GM12891 (cell line): Measurements from ENCODE around the gene PILRA.

Experiments
- PAX5 ChIP-seq: IDR thresholded peaks from 2 replicates; pipeline ENCODE4 v1.6.1; 2011; ENCODE audit warnings: low read length, moderate library complexity, mild to moderate bottlenecking; ENCODE audit not compliant: insufficient read depth, severe bottlenecking
- POLR2A ChIP-seq: IDR thresholded peaks from 2 replicates; pipeline ENCODE4 v1.6.1; 2011; ENCODE audit warnings: low read depth, low read length, control low read depth
- POLR2AphosphoS5 ChIP-seq: IDR thresholded peaks from 2 replicates; pipeline ENCODE4 v1.6.1; 2011; ENCODE audit warnings: low read depth, low read length, control low read depth
- POU2F2 ChIP-seq: IDR thresholded peaks from 2 replicates; pipeline ENCODE4 v1.6.1; 2011; ENCODE audit warnings: low read depth, mild to moderate bottlenecking, control low read depth, low read length, moderate library complexity
- SPI1 ChIP-seq: IDR thresholded peaks from 2 replicates; pipeline ENCODE4 v1.6.1; 2011; ENCODE audit warnings: low read depth, low read length, control low read depth
- TAF1 ChIP-seq: IDR thresholded peaks from 2 replicates; pipeline ENCODE4 v1.6.1; 2011; ENCODE audit warnings: low read depth, low read length, control low read depth

- TF ChIP-seq POLR2A, result no peak
- TF ChIP-seq PAX5, result no peak
- no peak for TF ChIP-seq POLR2AphosphoS5
- no peak for TF ChIP-seq TAF1
- TF ChIP-seq SPI1, result peak; percentile 45
- no peak for TF ChIP-seq POU2F2
Observed at GRCh38 chr7:100418930-100419659, 45.8 kb downstream of the PILRA start.
